Gastroesophageal sphincter (tissue), 4 donors: ENCODE results near the gene LMBRD1. TPM values are rescaled to one million over a fixed set of nuclear protein-coding genes. Genes with fewer than 3 reads are reported as not detected.

Experiments used
- ATAC-seq: fragments of 150-250 bp; one replicate; pipeline ENCODE4 v1.9.1; 2016; ENCODE audit warnings: mild to moderate bottlenecking, moderate library complexity
- H3K27ac ChIP-seq, 4 donors: fragments of 200-600 bp; sonication (generic) in 3 of 4; 1 replicate in 3 of 4; 2 replicates in 1 of 4; pipeline ENCODE4 v1.5.1; 2016 to 2019
- H3K27me3 ChIP-seq: fragments of 200-600 bp; sonication (generic); one replicate; pipeline ENCODE4 v1.5.1; 2019
- H3K36me3 ChIP-seq, 2 donors: fragments of 200-600 bp; sonication (generic); one replicate each; pipeline ENCODE4 v1.5.1; 2019; ENCODE audit warnings: control low read depth in 1 of 2
- H3K4me1 ChIP-seq, 3 donors: fragments of 200-600 bp; sonication (generic); 1 replicate in 2 of 3; 2 replicates in 1 of 3; pipeline ENCODE4 v1.5.1; 2016 to 2019; ENCODE audit warnings: control low read depth in 2 of 3
- H3K4me3 ChIP-seq, 2 donors: fragments of 200-600 bp; sonication (generic); one replicate each; pipeline ENCODE4 v1.5.1; 2019; ENCODE audit warnings: mild to moderate bottlenecking in 1 of 2, moderate library complexity in 1 of 2
- H3K9me3 ChIP-seq, 3 donors: fragments of 200-600 bp; sonication (generic); one replicate each; pipeline ENCODE4 v1.5.1; 2017 to 2019; ENCODE audit warnings: control low read depth in 2 of 3
- EP300 ChIP-seq: sonication (generic); formaldehyde crosslinking; IDR thresholded peaks from one replicate; pipeline ENCODE4 v1.6.1; 2017; ENCODE audit warnings: antibody characterized with exemption, mild to moderate bottlenecking
- POLR2A ChIP-seq, 2 donors: fragments of 450-650 bp; IDR thresholded peaks; one replicate each; pipeline ENCODE4 v1.6.1; 2017; ENCODE audit warnings: antibody characterized with exemption in 2 of 2, mild to moderate bottlenecking in 2 of 2, moderate library complexity in 1 of 2
- POLR2AphosphoS5 ChIP-seq: sonication (generic); formaldehyde crosslinking; IDR thresholded peaks from one replicate; pipeline ENCODE4 v1.6.1; 2017; ENCODE audit warnings: antibody characterized with exemption
- WGBS, 2 donors: methylation state at CpG; one replicate each; pipeline ENCODE4 v1.1.5; 2018; ENCODE audit warnings: low coverage in 1 of 2; 5-methylcytosine and 5-hydroxymethylcytosine counted together
- total RNA-seq, 4 donors: library from RNA; depleted of rRNA; stranded (reverse); fragments of >200 nt; gene quantifications; one replicate each; pipeline ENCODE4 v1.1.0, GENCODE V29; 2016
- TF ChIP-seq, protein P1 (sequence below), 4 experiments: fragments of 200-600 bp in 2 of 4; fragments of 450-650 bp in 2 of 4; sonication (generic) in 1 of 4; IDR thresholded peaks; one replicate each; pipeline ENCODE4 v1.5.1; 2017 to 2019; ENCODE audit warnings: antibody characterized with exemption in 4 of 4, mild to moderate bottlenecking in 2 of 4, moderate library complexity in 2 of 4

The LMBRD1 gene
- total RNA-seq, 4 donors from 2014 or later = 45.4 to 78.0 (median 60.7) TPM

DNA sequence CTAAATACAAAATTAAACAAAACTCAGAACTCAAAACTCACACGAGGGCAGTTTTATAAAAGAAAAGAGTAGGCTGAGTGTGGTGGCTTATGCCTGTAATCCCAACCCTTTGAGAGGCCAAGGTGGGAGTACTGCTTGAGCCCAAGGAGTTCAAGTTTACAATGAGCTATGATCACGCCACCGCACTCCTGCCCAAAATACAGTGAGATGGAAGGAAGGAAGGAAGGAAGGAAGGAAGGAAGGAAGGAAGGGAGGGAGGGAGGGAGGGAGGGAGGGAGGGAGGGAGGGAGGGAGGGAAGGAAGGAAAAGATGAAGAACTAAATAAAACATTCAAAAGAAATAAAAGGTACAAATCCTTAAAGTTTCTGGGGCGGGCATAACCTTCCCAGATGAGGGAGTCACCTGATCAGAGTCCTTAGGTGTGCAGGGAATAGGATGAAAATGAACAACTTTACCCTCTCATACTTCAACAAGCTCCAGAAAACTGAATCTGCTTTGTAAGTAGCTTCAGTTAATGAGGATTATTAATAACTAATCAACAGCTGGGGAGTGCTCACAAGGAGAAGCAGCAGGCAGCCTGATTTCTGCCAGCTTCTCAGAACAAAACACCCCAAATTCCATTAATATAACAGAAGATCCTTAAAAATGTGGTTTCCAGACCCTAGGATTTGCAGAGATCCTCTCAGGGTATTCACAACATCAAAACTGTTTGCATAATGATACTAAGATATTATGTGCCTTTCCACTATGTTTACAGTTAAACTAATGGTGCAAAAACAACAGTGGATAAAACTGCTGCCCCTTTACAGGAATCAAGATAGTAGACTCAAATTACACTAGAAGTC lies 21.8 kb downstream of the LMBRD1 start:
- Histone ChIP-seq H3K27me3 (no peaks in the 10 kb centered on the region), H3K27ac (no peak overlapping the region), H3K4me1 (peaks cover 0 to 33% (median 0%) of the 10 kb centered on the region in 3 donors), H3K36me3 (no peaks in the 10 kb centered on the region), H3K4me3 (no peak overlapping the region), H3K9me3 (no peaks in the 10 kb centered on the region)
- TF ChIP-seq POLR2A (IDR thresholded peaks at IDR 0.05) (no peak), POLR2AphosphoS5 (no peak), EP300 (no peak)
- TF ChIP-seq, protein P1, sequence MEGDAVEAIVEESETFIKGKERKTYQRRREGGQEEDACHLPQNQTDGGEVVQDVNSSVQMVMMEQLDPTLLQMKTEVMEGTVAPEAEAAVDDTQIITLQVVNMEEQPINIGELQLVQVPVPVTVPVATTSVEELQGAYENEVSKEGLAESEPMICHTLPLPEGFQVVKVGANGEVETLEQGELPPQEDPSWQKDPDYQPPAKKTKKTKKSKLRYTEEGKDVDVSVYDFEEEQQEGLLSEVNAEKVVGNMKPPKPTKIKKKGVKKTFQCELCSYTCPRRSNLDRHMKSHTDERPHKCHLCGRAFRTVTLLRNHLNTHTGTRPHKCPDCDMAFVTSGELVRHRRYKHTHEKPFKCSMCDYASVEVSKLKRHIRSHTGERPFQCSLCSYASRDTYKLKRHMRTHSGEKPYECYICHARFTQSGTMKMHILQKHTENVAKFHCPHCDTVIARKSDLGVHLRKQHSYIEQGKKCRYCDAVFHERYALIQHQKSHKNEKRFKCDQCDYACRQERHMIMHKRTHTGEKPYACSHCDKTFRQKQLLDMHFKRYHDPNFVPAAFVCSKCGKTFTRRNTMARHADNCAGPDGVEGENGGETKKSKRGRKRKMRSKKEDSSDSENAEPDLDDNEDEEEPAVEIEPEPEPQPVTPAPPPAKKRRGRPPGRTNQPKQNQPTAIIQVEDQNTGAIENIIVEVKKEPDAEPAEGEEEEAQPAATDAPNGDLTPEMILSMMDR (IDR thresholded peaks at IDR 0.05) = no peak
- WGBS, 2 donors = 73 to 75% methylated on average over 3 to 4 of the region's 4 CpGs
- no peak for ATAC-seq

DNA sequence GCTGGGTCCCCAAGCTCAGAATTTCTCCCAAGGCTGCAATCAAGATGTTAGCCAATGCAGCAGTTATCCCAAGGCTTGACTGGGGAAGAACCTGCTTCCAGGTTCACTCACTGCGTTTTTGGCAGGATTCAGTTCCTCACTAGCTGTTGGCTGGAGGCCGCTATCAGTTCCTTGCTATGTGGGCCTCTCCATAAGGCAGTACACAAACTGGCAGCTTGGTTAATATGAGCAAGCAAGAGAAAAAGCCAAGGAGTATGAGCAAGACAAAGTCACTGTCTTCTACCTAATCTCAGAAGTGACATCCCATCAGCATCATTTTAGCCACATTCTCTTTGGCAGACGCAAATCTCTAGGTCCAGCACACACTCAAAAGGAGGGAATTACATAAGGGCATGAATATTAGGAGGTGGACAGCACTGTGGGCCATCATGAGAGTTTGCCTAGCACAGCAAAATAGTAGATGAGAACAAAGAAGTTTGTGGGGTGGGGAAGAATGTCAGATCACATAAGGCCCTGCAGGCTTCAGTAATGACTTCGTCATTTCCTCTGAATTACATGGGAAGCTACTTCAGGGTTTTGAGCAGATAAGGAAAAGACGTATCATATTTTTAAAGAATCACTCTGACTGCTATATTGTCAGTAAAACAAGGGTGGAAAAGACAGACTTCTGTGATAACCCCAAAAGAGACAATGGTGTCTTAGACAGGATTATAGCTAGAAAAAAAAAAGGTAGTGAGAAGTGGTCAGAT lies 25.5 kb downstream of the LMBRD1 start:
- TF ChIP-seq, protein P1 (IDR thresholded peaks at IDR 0.05) = no peak
- TF ChIP-seq EP300 = no peak
- TF ChIP-seq POLR2AphosphoS5 = no peak
- no peak for TF ChIP-seq POLR2A (IDR thresholded peaks at IDR 0.05)
- Histone ChIP-seq H3K9me3 (no peaks in the 10 kb centered on the region), H3K4me1 (peaks cover 0 to 29% (median 0%) of the 10 kb centered on the region in 3 donors), H3K4me3 (no peak overlapping the region), H3K27me3 (no peaks in the 10 kb centered on the region), H3K36me3 (no peaks in the 10 kb centered on the region), H3K27ac (no peak overlapping the region)
- WGBS, 2 donors = 75 to 84% methylated on average over 4 to 5 of the region's 5 CpGs
- no peak for ATAC-seq

DNA sequence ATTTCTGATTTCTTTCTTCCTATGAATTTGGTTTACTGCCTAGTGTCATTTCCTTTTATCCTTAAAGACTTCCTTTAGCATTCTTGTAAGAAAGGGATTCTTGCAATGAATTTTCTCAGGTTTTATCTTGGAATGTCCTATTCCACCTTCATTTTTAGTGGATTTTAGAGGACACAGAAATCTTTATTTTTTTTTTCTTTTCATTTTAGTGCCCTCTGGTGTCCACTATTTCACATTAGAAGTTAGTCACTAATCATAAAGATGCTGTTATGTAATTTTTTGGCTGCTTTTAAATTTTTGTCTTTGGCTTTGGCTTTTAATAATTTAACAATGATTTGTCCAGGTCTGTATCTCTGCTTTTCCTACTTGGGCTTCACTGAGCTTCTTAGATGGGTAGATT lies 28.1 kb downstream of the LMBRD1 start:
- no peak for TF ChIP-seq POLR2A (IDR thresholded peaks at IDR 0.05)
- TF ChIP-seq, protein P1 (IDR thresholded peaks at IDR 0.05) = peak in 1 of 4 experiments; percentile 17
- no peak for TF ChIP-seq POLR2AphosphoS5
- no peak for TF ChIP-seq EP300
- Histone ChIP-seq H3K4me1 (peaks cover 0 to 16% (median 0%) of the 10 kb centered on the region in 3 donors), H3K27me3 (no peaks in the 10 kb centered on the region), H3K9me3 (no peaks in the 10 kb centered on the region), H3K4me3 (no peak overlapping the region), H3K27ac (no peak overlapping the region), H3K36me3 (no peaks in the 10 kb centered on the region)
- ATAC-seq = no peak

DNA sequence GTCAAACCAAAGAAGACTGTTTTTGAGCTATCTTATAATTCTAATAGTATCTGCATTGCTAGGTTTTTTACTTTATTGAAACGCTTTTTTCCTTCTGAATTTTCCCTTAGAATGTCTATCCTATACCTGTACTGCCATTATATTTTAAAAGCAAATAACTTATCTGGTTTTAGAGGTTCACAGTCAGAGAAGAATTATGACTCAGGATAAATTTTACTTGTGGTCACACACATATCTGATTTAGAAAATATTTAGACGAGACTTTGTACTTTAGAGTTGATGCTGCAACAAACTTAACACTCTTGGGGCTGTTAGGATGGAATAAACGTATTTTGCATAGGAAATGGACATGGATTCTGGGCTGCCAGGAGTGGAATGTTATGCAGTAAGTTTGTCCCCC lies 33.0 kb downstream of the LMBRD1 start:
- TF ChIP-seq EP300 (no peak), POLR2AphosphoS5 (no peak), POLR2A (IDR thresholded peaks at IDR 0.05) (no peak)
- TF ChIP-seq, protein P1 (IDR thresholded peaks at IDR 0.05) = no peak
- Histone ChIP-seq H3K9me3 (no peaks in the 10 kb centered on the region), H3K36me3 (peaks cover 0 to 6% of the 10 kb centered on the region in 2 donors), H3K27ac (no peak overlapping the region), H3K27me3 (no peaks in the 10 kb centered on the region), H3K4me1 (no peaks in the 10 kb centered on the region), H3K4me3 (no peak overlapping the region)
- no peak for ATAC-seq
- 85 to 94% methylated on average over 3 of the region's 3 CpGs for WGBS, 2 donors
